IMR-90 (cell line): ENCODE data around the gene ZNF593. TPM values are rescaled to one million over a fixed set of nuclear protein-coding genes. Genes with fewer than 3 reads are reported as not detected.

Source experiments
- ATAC-seq: fragments of 200-7000 bp; cut with Tn5 transposase; 2 replicates; pipeline ENCODE4 v1.9.1; 2020; ENCODE audit warnings: low read depth, mild to moderate bottlenecking, moderate library complexity
- BruUV-seq: library from RNA; stranded (reverse); fragments of 400-500 nt; replicated peaks from 2 replicates; lab custom pipeline; 2021; lab: Mats Ljungman, UMichigan
- CTCF ChIA-PET: fragments of 300-600 bp; formaldehyde crosslinking; extraction: SDS; loops from one replicate; lab custom pipeline; 2021; ENCODE audit warnings: antibody characterized with exemption; lab: Yijun Ruan, JAX
- POLR2A ChIA-PET: fragments of 300-600 bp; sonication (Branson Sonifier 250); formaldehyde crosslinking; loops from one replicate; lab custom pipeline; 2022; ENCODE audit warnings: antibody characterized with exemption; ENCODE audit not compliant: unreplicated experiment; lab: Charles Lee
- DNase-seq: peaks from one replicate; pipeline ENCODE4 v3.0.0; 2013
- H2AFZ ChIP-seq: replicated peaks from 2 replicates; pipeline ENCODE3; 2013; ENCODE audit warnings: low read length, mild to moderate bottlenecking; ENCODE audit not compliant: poor library complexity
- H2AK5ac ChIP-seq: 2 replicates; pipeline ENCODE4 v1.6.1; 2013; ENCODE audit warnings: low read depth, low read length, inconsistent platforms
- H2AK9ac ChIP-seq: replicated peaks from 2 replicates; pipeline ENCODE3; 2013; ENCODE audit warnings: mild to moderate bottlenecking, low read depth, low read length, moderate library complexity; ENCODE audit not compliant: poor library complexity
- H2BK120ac ChIP-seq: 2 replicates; pipeline ENCODE4 v1.6.1; 2013; ENCODE audit warnings: low read depth, low read length, inconsistent platforms
- H2BK15ac ChIP-seq: 3 replicates; pipeline ENCODE4 v1.6.1; 2013; ENCODE audit warnings: low read depth, low read length, inconsistent platforms
- H2BK20ac ChIP-seq: 2 replicates; pipeline ENCODE4 v1.6.1; 2013; ENCODE audit warnings: low read depth, mild to moderate bottlenecking, inconsistent platforms, low read length, moderate library complexity
- H2BK5ac ChIP-seq: 2 replicates; pipeline ENCODE4 v1.6.1; 2013; ENCODE audit warnings: mild to moderate bottlenecking, low read depth, low read length, inconsistent platforms; ENCODE audit not compliant: poor library complexity, severe bottlenecking
- H3K14ac ChIP-seq: replicated peaks from 2 replicates; pipeline ENCODE4 v1.6.1; 2013; ENCODE audit warnings: low read depth, low read length, inconsistent platforms
- H3K18ac ChIP-seq: 2 replicates; pipeline ENCODE4 v1.6.1; 2013; ENCODE audit warnings: low read depth, low read length, control low read depth
- H3K23ac ChIP-seq: 2 replicates; pipeline ENCODE4 v1.6.1; 2013; ENCODE audit warnings: low read depth, low read length, inconsistent platforms
- H3K27ac ChIP-seq: 2 replicates; pipeline ENCODE4 v1.5.1; 2013; ENCODE audit warnings: mild to moderate bottlenecking, control low read depth, low read length; ENCODE audit not compliant: insufficient read depth
- H3K27me3 ChIP-seq: 2 replicates; pipeline ENCODE4 v1.6.1; 2013; ENCODE audit warnings: low read length; ENCODE audit not compliant: control insufficient read depth, insufficient read depth
- H3K36me3 ChIP-seq: 2 replicates; pipeline ENCODE4 v1.6.1; 2013; ENCODE audit warnings: low read length, mixed read lengths; ENCODE audit not compliant: control insufficient read depth, insufficient read depth
- H3K4ac ChIP-seq: 2 replicates; pipeline ENCODE4 v1.6.1; 2013; ENCODE audit warnings: low read depth, low read length, inconsistent platforms
- H3K4me1 ChIP-seq: 2 replicates; pipeline ENCODE4 v1.6.1; 2013; ENCODE audit warnings: low read length, mixed read lengths; ENCODE audit not compliant: control insufficient read depth, insufficient read depth
- H3K4me2 ChIP-seq: 2 replicates; pipeline ENCODE4 v1.6.1; 2013; ENCODE audit warnings: low read depth, mild to moderate bottlenecking, control low read depth, low read length, moderate library complexity
- H3K4me3 ChIP-seq: 2 replicates; pipeline ENCODE4 v1.5.1; 2013; ENCODE audit warnings: low read depth, mild to moderate bottlenecking, control low read depth, low read length, moderate library complexity; ENCODE audit not compliant: insufficient read depth
- H3K56ac ChIP-seq: 2 replicates; pipeline ENCODE4 v1.6.1; 2013; ENCODE audit warnings: low read length, inconsistent platforms; ENCODE audit not compliant: insufficient read depth; ENCODE audit errors: extremely low read depth
- H3K79me1 ChIP-seq, 2 experiments: 2 replicates each; pipeline ENCODE4 v1.6.1; 2013; ENCODE audit warnings: low read length in 2 of 2, inconsistent platforms in 1 of 2, low read depth in 1 of 2
- H3K9ac ChIP-seq: 2 replicates; pipeline ENCODE4 v1.6.1; 2013; ENCODE audit warnings: low read depth, low read length, control low read depth
- H3K9me1 ChIP-seq: 2 replicates; pipeline ENCODE4 v1.6.1; 2013; ENCODE audit warnings: low read length, inconsistent platforms; ENCODE audit not compliant: insufficient read depth
- H3K9me3 ChIP-seq: 2 replicates; pipeline ENCODE4 v1.6.1; 2013; ENCODE audit warnings: low read length; ENCODE audit not compliant: control insufficient read depth, insufficient read depth
- H4K20me1 ChIP-seq: 2 replicates; pipeline ENCODE4 v1.6.1; 2013; ENCODE audit warnings: low read length, inconsistent platforms; ENCODE audit not compliant: insufficient read depth
- H4K5ac ChIP-seq: 2 replicates; pipeline ENCODE4 v1.6.1; 2013; ENCODE audit warnings: mild to moderate bottlenecking, low read depth, low read length, control low read depth
- H4K8ac ChIP-seq, 2 experiments: 2 replicates each; pipeline ENCODE4 v1.6.1; 2013; ENCODE audit warnings: low read depth in 2 of 2, low read length in 2 of 2, control low read depth in 1 of 2, inconsistent platforms in 1 of 2
- H4K91ac ChIP-seq: 2 replicates; pipeline ENCODE4 v1.6.1; 2013; ENCODE audit warnings: low read depth, low read length, inconsistent platforms; ENCODE audit not compliant: insufficient read depth
- CEBPB ChIP-seq: IDR thresholded peaks from 2 replicates; pipeline ENCODE4 v1.6.1; 2012; ENCODE audit warnings: low read depth, low read length, improper control_type of control experiment
- CHD1 ChIP-seq: IDR thresholded peaks from 2 replicates; pipeline ENCODE4 v1.6.1; 2012; ENCODE audit warnings: low read depth, low read length, improper control_type of control experiment
- CTCF ChIP-seq: conservative IDR thresholded peaks from 2 replicates; pipeline ENCODE4 v1.5.1; 2012; ENCODE audit warnings: mild to moderate bottlenecking, low read depth, low read length, improper control_type of control experiment
- FOS ChIP-seq: fragments of 150-350 bp; IDR thresholded peaks from 2 replicates; pipeline ENCODE4 v1.6.1; 2016; ENCODE audit warnings: low read depth, low read length
- MAFK ChIP-seq: IDR thresholded peaks from 2 replicates; pipeline ENCODE4 v1.6.1; 2012; ENCODE audit warnings: low read depth, low read length, improper control_type of control experiment
- MAZ ChIP-seq: IDR thresholded peaks from 2 replicates; pipeline ENCODE4 v1.6.1; 2012; ENCODE audit warnings: low read depth, mild to moderate bottlenecking, low read length, improper control_type of control experiment, moderate library complexity, borderline replicate concordance
- MXI1 ChIP-seq: IDR thresholded peaks from 2 replicates; pipeline ENCODE4 v1.6.1; 2012; ENCODE audit warnings: low read depth, mild to moderate bottlenecking, low read length, moderate library complexity, borderline replicate concordance
- NFE2L2 ChIP-seq: fragments of 150-350 bp; IDR thresholded peaks from 2 replicates; pipeline ENCODE4 v1.6.1; 2016; ENCODE audit warnings: low read depth, mild to moderate bottlenecking, low read length
- POLR2A ChIP-seq: IDR thresholded peaks from 2 replicates; pipeline ENCODE4 v1.6.1; 2012; ENCODE audit warnings: mild to moderate bottlenecking, low read depth, low read length
- RAD21 ChIP-seq: IDR thresholded peaks from 2 replicates; pipeline ENCODE4 v1.6.1; 2012; ENCODE audit warnings: low read length, improper control_type of control experiment
- RCOR1 ChIP-seq: IDR thresholded peaks from 2 replicates; pipeline ENCODE4 v1.6.1; 2012; ENCODE audit warnings: mild to moderate bottlenecking, low read length, improper control_type of control experiment; ENCODE audit not compliant: insufficient replicate concordance
- SMC3 ChIP-seq: fragments of 150-350 bp; IDR thresholded peaks from 2 replicates; pipeline ENCODE4 v1.6.1; 2016; ENCODE audit warnings: low read depth, mild to moderate bottlenecking, antibody characterized with exemption, low read length, moderate library complexity
- WGBS, 2 experiments: methylation state at CpG; one replicate each; pipeline versions ENCODE4 v1.1.5 to v1.1.7; 2013; ENCODE audit warnings: missing lambda C conversion rate in 2 of 2; ENCODE audit not compliant: insufficient read length in 1 of 2; ENCODE audit errors: extremely low coverage in 2 of 2; 5-methylcytosine and 5-hydroxymethylcytosine counted together
- dilution Hi-C: fragments of 300-500 bp; cut with HindIII; formaldehyde crosslinking; loops from one replicate; pipeline ENCODE4 v1.14.3; 2018; ENCODE audit warnings: low sequenced_read_pairs; ENCODE audit not compliant: unreplicated experiment
- in situ Hi-C: fragments of 300-500 bp; cut with MboI; formaldehyde crosslinking; loops from 3 replicates; pipeline ENCODE4 v1.14.3; 2019; ENCODE audit warnings: low sequenced_read_pairs, inconsistent platforms, mixed read lengths
- intact Hi-C: fragments of 100-400 bp; cut with micrococcal nuclease; formaldehyde crosslinking; loops from 2 replicates; pipeline ENCODE4 v1.10.0; 2022
- polyA plus RNA-seq, 3 experiments: library from polyadenylated mRNA; depleted of rRNA; stranded (reverse); fragments of >200 nt; gene quantifications; 2 replicates each; pipeline ENCODE4 v1.2.3, GENCODE V29; 2012; ENCODE audit warnings: low replicate concordance in 1 of 3
- total RNA-seq: library from RNA; depleted of rRNA; stranded (reverse); fragments of >200 nt; gene quantifications from 2 replicates; pipeline ENCODE4 v1.2.3, GENCODE V29; 2012
- TF ChIP-seq, protein P1 (sequence below): fragments of 150-350 bp; IDR thresholded peaks from 2 replicates; pipeline ENCODE4 v1.6.1; 2016; ENCODE audit warnings: low read depth, mild to moderate bottlenecking, low read length, moderate library complexity, borderline replicate concordance
- TF ChIP-seq, protein P2 (sequence below): fragments of 150-350 bp; IDR thresholded peaks from 2 replicates; pipeline ENCODE4 v1.6.1; 2017; ENCODE audit warnings: mild to moderate bottlenecking, antibody characterized with exemption, low read length, low read depth

ZNF593 gene
- total and polyA plus RNA-seq, 2 of the 4 experiments (the other 2 are of a cell fraction): 22.2 to 57.7 TPM

- Histone ChIP-seq H3K4me2 (no peak overlapping the region), H3K23ac (no peak overlapping the region), H3K9me1 (no peaks in the 10 kb centered on the region), H3K9me3 (no peaks in the 10 kb centered on the region), H3K9ac (no peak overlapping the region), H3K79me1 (no peaks in the 10 kb centered on the region; a peak in 1 of 4 replicates), H3K27ac (no peak overlapping the region), H2BK20ac (no peak overlapping the region), H2BK15ac (no peak overlapping the region), H3K4ac (no peak overlapping the region), H2AK9ac (no peak overlapping the region), H3K14ac (no peak overlapping the region), H3K56ac (no peak overlapping the region), H3K18ac (no peak overlapping the region), H4K8ac (no peak overlapping the region), H2BK5ac (no peak overlapping the region), H3K4me3 (no peak overlapping the region), H2AFZ (no peak overlapping the region), H2AK5ac (no peak overlapping the region), H3K4me1 (0 out of 2 replicates have a peak, but pooled peaks cover 1% of the 10 kb centered on the region), H2BK120ac (no peak overlapping the region), H3K27me3 (peaks cover 3% of the 10 kb centered on the region; the same call in 1 of the 2 replicates), H3K36me3 (peaks cover 4% of the 10 kb centered on the region; the same call in 1 of the 2 replicates), H4K5ac (no peak overlapping the region), H4K20me1 (no peaks in the 10 kb centered on the region), H4K91ac (no peak overlapping the region)
- dilution Hi-C loops: no loop called here
- POLR2A ChIA-PET: no interaction called here
- WGBS, 2 experiments: 67% methylated on average over 1 of the region's 4 CpGs; no CpG with 5 or more reads in 1 of the 2 experiments
- no peak for ATAC-seq
- CTCF ChIA-PET: interaction anchor here (1.7 kb wide), 1 partner anchor 20 kb away, joined by 9 read pairs; no protein-coding TSS in a partner anchor
- no peak for DNase-seq
- no TSS peak for BruUV-seq
- in situ Hi-C loops: no loop called here
- intact Hi-C loops: no loop called here
- TF ChIP-seq SMC3: no peak
- no peak for TF ChIP-seq NFE2L2
- TF ChIP-seq, protein P1, sequence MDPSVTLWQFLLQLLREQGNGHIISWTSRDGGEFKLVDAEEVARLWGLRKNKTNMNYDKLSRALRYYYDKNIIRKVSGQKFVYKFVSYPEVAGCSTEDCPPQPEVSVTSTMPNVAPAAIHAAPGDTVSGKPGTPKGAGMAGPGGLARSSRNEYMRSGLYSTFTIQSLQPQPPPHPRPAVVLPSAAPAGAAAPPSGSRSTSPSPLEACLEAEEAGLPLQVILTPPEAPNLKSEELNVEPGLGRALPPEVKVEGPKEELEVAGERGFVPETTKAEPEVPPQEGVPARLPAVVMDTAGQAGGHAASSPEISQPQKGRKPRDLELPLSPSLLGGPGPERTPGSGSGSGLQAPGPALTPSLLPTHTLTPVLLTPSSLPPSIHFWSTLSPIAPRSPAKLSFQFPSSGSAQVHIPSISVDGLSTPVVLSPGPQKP: no peak
- TF ChIP-seq POLR2A: no peak
- no peak for TF ChIP-seq FOS
- TF ChIP-seq CEBPB: no peak
- TF ChIP-seq CHD1: no peak
- TF ChIP-seq MXI1: no peak
- TF ChIP-seq RAD21: no peak
- no peak for TF ChIP-seq MAFK
- no peak for TF ChIP-seq MAZ
- TF ChIP-seq, protein P2, sequence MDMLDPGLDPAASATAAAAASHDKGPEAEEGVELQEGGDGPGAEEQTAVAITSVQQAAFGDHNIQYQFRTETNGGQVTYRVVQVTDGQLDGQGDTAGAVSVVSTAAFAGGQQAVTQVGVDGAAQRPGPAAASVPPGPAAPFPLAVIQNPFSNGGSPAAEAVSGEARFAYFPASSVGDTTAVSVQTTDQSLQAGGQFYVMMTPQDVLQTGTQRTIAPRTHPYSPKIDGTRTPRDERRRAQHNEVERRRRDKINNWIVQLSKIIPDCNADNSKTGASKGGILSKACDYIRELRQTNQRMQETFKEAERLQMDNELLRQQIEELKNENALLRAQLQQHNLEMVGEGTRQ: no peak
- no peak for TF ChIP-seq CTCF
- no peak for TF ChIP-seq RCOR1
Measured at GRCh38 chr1:26124418-26125331, 45.0 kb upstream of the ZNF593 start.
